HepG2 (cell line): ENCODE measurements around the gene WNT4. TPM values are rescaled to one million over a fixed set of nuclear protein-coding genes. Genes with fewer than 3 reads are reported as not detected.

ENCODE experiments used
- CEBPB ChIP-seq: IDR thresholded peaks from 2 replicates; pipeline ENCODE4 v1.6.1; 2011; ENCODE audit warnings: low read depth, low read length, improper control_type of control experiment, borderline replicate concordance
- CEBPZ ChIP-seq: IDR thresholded peaks from 2 replicates; pipeline ENCODE4 v1.6.1; 2012; ENCODE audit warnings: low read length, improper control_type of control experiment
- FOXA1 ChIP-seq, 2 experiments: fragments of 450-650 bp in 1 of 2; sonication (generic) in 1 of 2; formaldehyde crosslinking in 1 of 2; IDR thresholded peaks; 2 replicates each; pipeline versions ENCODE4 v1.4.0 to v1.6.1; 2016 to 2020; ENCODE audit warnings: missing genetic modification reagents in 1 of 2
- FOXP1 ChIP-seq, 2 experiments: fragments of 450-650 bp in 1 of 2; IDR thresholded peaks; 2 replicates each; pipeline ENCODE4 v1.6.1; 2017 to 2018; ENCODE audit warnings: antibody characterized with exemption in 1 of 2
- GABPA ChIP-seq, 2 experiments: IDR thresholded peaks; 2 replicates each; pipeline ENCODE4 v1.6.1; 2011 to 2016; ENCODE audit warnings: low read depth in 2 of 2, low read length in 1 of 2, missing biosample characterization in 1 of 2, missing genetic modification characterization in 1 of 2
- GATAD1 ChIP-seq: IDR thresholded peaks from 2 replicates; pipeline ENCODE4 v1.6.1; 2016; ENCODE audit warnings: missing genetic modification reagents, missing compliant biosample characterization
- HBP1 ChIP-seq: IDR thresholded peaks from 2 replicates; pipeline ENCODE4 v1.6.1; 2016; ENCODE audit warnings: low read depth, control low read depth
- NR3C1 ChIP-seq: sonication (generic); formaldehyde crosslinking; IDR thresholded peaks from 2 replicates; pipeline ENCODE4 v1.4.0; 2020; ENCODE audit warnings: missing genetic modification reagents
- PAWR ChIP-seq: sonication (generic); formaldehyde crosslinking; IDR thresholded peaks from 2 replicates; pipeline ENCODE4 v1.4.0; 2020; ENCODE audit warnings: missing genetic modification reagents, mild to moderate bottlenecking, borderline replicate concordance
- THYN1 ChIP-seq: sonication (generic); formaldehyde crosslinking; IDR thresholded peaks from 2 replicates; pipeline ENCODE4 v1.8.1; 2023; ENCODE audit warnings: low read depth, mild to moderate bottlenecking, moderate library complexity, missing genetic modification reagents, borderline replicate concordance
- ZFP36L1 ChIP-seq: sonication (generic); formaldehyde crosslinking; IDR thresholded peaks from 2 replicates; pipeline ENCODE4 v1.8.0; 2022; ENCODE audit warnings: mild to moderate bottlenecking, missing genetic modification reagents, moderate library complexity
- ZNF292 ChIP-seq: sonication (generic); formaldehyde crosslinking; IDR thresholded peaks from 2 replicates; pipeline ENCODE4 v1.8.1; 2022; ENCODE audit warnings: mild to moderate bottlenecking, low read depth, missing genetic modification reagents, borderline replicate concordance
- ZNF543 ChIP-seq: sonication (generic); formaldehyde crosslinking; IDR thresholded peaks from 2 replicates; pipeline ENCODE4 v1.4.0; 2020; ENCODE audit warnings: mild to moderate bottlenecking, missing genetic modification reagents
- polyA plus RNA-seq, 8 experiments: library from polyadenylated mRNA; depleted of rRNA in 3 of 8; stranded (reverse) in 7 of 8; unstranded in 1 of 8; fragments of >200 nt; fragmentation: Illumina TruSeq in 4 of 8; extraction: Trizol in 4 of 8; gene quantifications; 2 replicates each; pipeline versions ENCODE4 v1.2.1 to v1.2.3, GENCODE V29; 2011 to 2016; ENCODE audit warnings: low read depth in 4 of 8, missing spikeins in 1 of 8, mixed read lengths in 1 of 8; ENCODE audit not compliant: insufficient read depth in 1 of 8
- total RNA-seq, 5 experiments: library from RNA; depleted of rRNA; stranded (reverse); fragments of >200 nt; fragmentation: Illumina TruSeq; extraction: Trizol; gene quantifications; 2 replicates each; pipeline ENCODE4 v1.2.3, GENCODE V29; 2016; ENCODE audit warnings: low read depth in 1 of 5
- TF ChIP-seq, protein P1 (sequence below): sonication (generic); formaldehyde crosslinking; IDR thresholded peaks from 2 replicates; pipeline ENCODE4 v1.8.1; 2022; ENCODE audit warnings: low read depth, mild to moderate bottlenecking, missing genetic modification reagents

Gene WNT4
- total and polyA plus RNA-seq, 2 of the 13 experiments (the other 11 are each of a cell fraction or from before 2014, with no cell fraction given): not detected

DNA sequence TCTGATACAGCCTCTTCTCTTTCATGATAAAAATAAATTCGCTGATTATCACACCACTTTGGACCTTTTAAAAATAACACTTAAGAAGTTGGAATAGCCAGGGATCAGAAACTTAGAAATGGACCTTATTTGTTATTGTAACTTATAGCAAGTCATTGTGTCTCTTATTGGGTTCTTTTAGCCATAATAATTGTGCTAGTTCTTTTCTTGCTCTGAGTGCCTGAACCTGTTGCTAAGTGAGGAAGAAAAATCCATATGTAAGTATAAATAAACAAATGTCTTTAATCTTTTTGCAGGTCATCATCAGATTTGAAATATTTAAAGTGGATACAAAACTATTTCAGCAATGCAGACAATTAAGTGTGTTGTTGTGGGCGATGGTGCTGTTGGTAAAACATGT, 64.8 kb downstream of the WNT4 start (continued):
- TF ChIP-seq CEBPZ (no peak), HBP1 (CRISPR knock-in tag) (no peak), THYN1 (CRISPR knock-in tag) (no peak), GATAD1 (CRISPR knock-in tag) (no peak), FOXP1 (IDR thresholded peaks at IDR 0.05) (no peak), FOXP1 (CRISPR knock-in tag; IDR thresholded peaks at IDR 0.05) (no peak), NR3C1 (no peak), CEBPB (no peak), GABPA (IDR thresholded peaks at IDR 0.05; ENCODE audit: low read depth, low read length) (no peak), GABPA (CRISPR knock-in tag; IDR thresholded peaks at IDR 0.05; ENCODE audit: low read depth) (no peak), ZNF292 (CRISPR knock-in tag) (no peak), ZNF543 (CRISPR knock-in tag) (no peak), PAWR (CRISPR knock-in tag) (no peak), ZFP36L1 (no peak), FOXA1 (IDR thresholded peaks at IDR 0.05) (no peak), FOXA1 (CRISPR knock-in tag; IDR thresholded peaks at IDR 0.05) (no peak)
- TF ChIP-seq, protein P1, sequence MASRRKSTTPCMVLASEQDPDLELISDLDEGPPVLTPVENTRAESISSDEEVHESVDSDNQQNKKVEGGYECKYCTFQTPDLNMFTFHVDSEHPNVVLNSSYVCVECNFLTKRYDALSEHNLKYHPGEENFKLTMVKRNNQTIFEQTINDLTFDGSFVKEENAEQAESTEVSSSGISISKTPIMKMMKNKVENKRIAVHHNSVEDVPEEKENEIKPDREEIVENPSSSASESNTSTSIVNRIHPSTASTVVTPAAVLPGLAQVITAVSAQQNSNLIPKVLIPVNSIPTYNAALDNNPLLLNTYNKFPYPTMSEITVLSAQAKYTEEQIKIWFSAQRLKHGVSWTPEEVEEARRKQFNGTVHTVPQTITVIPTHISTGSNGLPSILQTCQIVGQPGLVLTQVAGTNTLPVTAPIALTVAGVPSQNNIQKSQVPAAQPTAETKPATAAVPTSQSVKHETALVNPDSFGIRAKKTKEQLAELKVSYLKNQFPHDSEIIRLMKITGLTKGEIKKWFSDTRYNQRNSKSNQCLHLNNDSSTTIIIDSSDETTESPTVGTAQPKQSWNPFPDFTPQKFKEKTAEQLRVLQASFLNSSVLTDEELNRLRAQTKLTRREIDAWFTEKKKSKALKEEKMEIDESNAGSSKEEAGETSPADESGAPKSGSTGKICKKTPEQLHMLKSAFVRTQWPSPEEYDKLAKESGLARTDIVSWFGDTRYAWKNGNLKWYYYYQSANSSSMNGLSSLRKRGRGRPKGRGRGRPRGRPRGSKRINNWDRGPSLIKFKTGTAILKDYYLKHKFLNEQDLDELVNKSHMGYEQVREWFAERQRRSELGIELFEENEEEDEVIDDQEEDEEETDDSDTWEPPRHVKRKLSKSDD (CRISPR knock-in tag): no peak
